Gastrocnemius medialis (tissue), 4 donors: ENCODE data around the gene C16orf95. TPM values are rescaled to one million over a fixed set of nuclear protein-coding genes. Genes with fewer than 3 reads are reported as not detected.
"Not testable (repeated sequence)": the region's sequence is repeated elsewhere in the genome, so short reads cannot be mapped to it uniquely, and the experiment has no call there.

Experiments used
- ATAC-seq, 2 donors: fragments of 150-250 bp; one replicate each; pipeline ENCODE4 v1.9.1; 2016
- DNase-seq, 2 donors: peaks; one replicate each; pipeline ENCODE4 v3.0.0-alpha.2; 2019
- H3K27ac ChIP-seq, 4 donors: fragments of 200-600 bp; sonication (generic); 1 replicate in 1 of 4; 2 replicates in 3 of 4; pipeline ENCODE4 v1.5.1; 2016 to 2018; ENCODE audit warnings: mild to moderate bottlenecking in 2 of 4, moderate library complexity in 1 of 4
- H3K27me3 ChIP-seq, 3 donors: fragments of 200-600 bp; sonication (generic) in 2 of 3; 1 replicate in 1 of 3; 2 replicates in 2 of 3; pipeline versions ENCODE4 v1.5.1 to v1.6.0; 2016 to 2019; ENCODE audit warnings: mild to moderate bottlenecking in 1 of 3, moderate library complexity in 1 of 3
- H3K36me3 ChIP-seq, 2 donors: fragments of 200-600 bp; sonication (generic) in 1 of 2; one replicate each; pipeline ENCODE4 v1.5.1; 2017 to 2018
- H3K4me1 ChIP-seq, 2 donors: fragments of 200-600 bp; sonication (generic) in 1 of 2; one replicate each; pipeline ENCODE4 v1.5.1; 2016 to 2017; ENCODE audit warnings: mild to moderate bottlenecking in 2 of 2
- H3K4me3 ChIP-seq, 4 donors: fragments of 200-600 bp; sonication (generic) in 3 of 4; 1 replicate in 1 of 4; 2 replicates in 3 of 4; pipeline ENCODE4 v1.5.1; 2016 to 2019; ENCODE audit warnings: mild to moderate bottlenecking in 2 of 4
- H3K9me3 ChIP-seq, 3 donors: fragments of 200-600 bp; sonication (generic) in 2 of 3; 1 replicate in 1 of 3; 2 replicates in 2 of 3; pipeline ENCODE4 v1.5.1; 2016 to 2019
- POLR2A ChIP-seq, 2 donors: fragments of 450-650 bp; IDR thresholded peaks; one replicate each; pipeline ENCODE4 v1.6.1; 2017; ENCODE audit warnings: antibody characterized with exemption in 2 of 2, mild to moderate bottlenecking in 2 of 2, moderate library complexity in 2 of 2
- in situ Hi-C, 4 donors: fragments of 200-750 bp; cut with MboI; loops; one replicate each; pipeline versions ENCODE4 v1.15.0 to v1.8.0; 2017; ENCODE audit warnings: low sequenced_read_pairs in 4 of 4
- intact Hi-C: fragments of 100-400 bp; cut with DNase I; formaldehyde crosslinking; loops from one replicate; pipeline ENCODE4 v1.15.1; 2023; ENCODE audit warnings: low total_unique reads
- total RNA-seq, 4 donors: library from RNA; depleted of rRNA; stranded (reverse); fragments of >200 nt; gene quantifications; one replicate each; pipeline versions ENCODE4 v1.1.0 to v1.2.3, GENCODE V29; 2016
- TF ChIP-seq, protein P1 (sequence below), 5 experiments: fragments of 450-650 bp in 3 of 5; fragments of 200-600 bp in 2 of 5; sonication (generic) in 2 of 5; IDR thresholded peaks in 4 of 5; conservative IDR thresholded peaks in 1 of 5; 1 replicate in 4 of 5; 2 replicates in 1 of 5; pipeline ENCODE4 v1.5.1; 2016 to 2019; ENCODE audit warnings: antibody characterized with exemption in 5 of 5, mild to moderate bottlenecking in 3 of 5, moderate library complexity in 3 of 5

C16orf95 gene
- total RNA-seq, 4 donors from 2014 or later, result 0.22 to 3.8 (median 1.3) TPM

DNA sequence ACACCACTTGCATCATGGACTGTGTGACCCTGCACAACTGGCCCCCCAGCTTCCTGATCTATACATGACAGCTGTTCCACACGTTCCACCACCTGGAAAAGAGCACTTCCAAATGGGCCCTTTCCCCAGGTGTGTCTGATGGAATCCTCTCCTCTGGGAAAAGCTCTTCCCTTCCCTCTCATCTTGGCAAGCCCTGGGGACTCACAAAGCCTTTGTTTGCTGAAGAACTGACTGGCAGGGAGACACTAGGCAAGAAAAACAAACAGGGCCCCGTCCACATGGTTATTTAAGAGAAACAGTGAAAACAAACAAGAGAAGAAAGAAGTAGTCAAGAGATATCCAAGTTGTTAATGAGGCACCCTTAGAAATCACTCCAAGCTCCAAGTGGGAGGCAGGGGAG is 52.6 kb downstream of the C16orf95 start:
- in situ Hi-C loops, result no loop called here

DNA sequence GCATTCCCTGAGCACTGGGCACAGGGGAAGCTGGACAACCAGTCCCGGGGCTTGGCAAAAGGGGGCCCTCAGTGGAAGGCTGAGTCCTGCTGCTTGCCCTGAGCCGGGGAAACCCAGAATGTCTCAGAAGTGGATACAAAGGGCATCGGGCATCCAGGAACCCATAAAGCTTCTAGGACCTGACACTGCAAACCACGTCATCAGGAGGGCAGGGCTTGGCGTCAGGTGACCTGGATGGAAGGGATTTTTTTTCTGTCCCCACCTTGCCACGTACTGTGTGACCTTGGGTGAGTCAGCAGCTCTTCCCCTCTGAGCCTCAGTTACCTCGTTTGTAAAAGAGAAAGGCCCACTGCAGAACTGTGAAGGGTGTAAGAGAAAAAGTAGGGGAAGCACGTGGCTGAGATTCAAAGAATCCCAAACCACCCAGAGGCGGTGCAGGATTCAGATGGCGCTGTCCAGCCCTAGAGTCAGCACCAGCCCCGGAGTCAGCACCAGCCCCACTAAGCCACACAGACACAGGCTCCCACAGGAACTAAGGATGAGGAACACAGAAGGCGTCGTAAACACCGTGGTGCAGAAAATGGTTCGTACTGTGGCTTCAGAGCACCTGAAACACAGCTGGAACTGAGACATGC is 53.7 kb downstream of the C16orf95 start:
- no peak for DNase-seq
- ATAC-seq, result no peak
- Histone ChIP-seq H3K4me3 (no peak overlapping the region), H3K27me3 (no peaks in the 10 kb centered on the region), H3K36me3 (no peaks in the 10 kb centered on the region), H3K27ac (no peak overlapping the region), H3K9me3 (no peaks in the 10 kb centered on the region), H3K4me1 (no peaks in the 10 kb centered on the region)
- in situ Hi-C loops, result no loop called here
- intact Hi-C loops, result no loop called here
- no peak for TF ChIP-seq POLR2A (IDR thresholded peaks at IDR 0.05)
- TF ChIP-seq, protein P1, sequence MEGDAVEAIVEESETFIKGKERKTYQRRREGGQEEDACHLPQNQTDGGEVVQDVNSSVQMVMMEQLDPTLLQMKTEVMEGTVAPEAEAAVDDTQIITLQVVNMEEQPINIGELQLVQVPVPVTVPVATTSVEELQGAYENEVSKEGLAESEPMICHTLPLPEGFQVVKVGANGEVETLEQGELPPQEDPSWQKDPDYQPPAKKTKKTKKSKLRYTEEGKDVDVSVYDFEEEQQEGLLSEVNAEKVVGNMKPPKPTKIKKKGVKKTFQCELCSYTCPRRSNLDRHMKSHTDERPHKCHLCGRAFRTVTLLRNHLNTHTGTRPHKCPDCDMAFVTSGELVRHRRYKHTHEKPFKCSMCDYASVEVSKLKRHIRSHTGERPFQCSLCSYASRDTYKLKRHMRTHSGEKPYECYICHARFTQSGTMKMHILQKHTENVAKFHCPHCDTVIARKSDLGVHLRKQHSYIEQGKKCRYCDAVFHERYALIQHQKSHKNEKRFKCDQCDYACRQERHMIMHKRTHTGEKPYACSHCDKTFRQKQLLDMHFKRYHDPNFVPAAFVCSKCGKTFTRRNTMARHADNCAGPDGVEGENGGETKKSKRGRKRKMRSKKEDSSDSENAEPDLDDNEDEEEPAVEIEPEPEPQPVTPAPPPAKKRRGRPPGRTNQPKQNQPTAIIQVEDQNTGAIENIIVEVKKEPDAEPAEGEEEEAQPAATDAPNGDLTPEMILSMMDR (IDR thresholded peaks at IDR 0.05 in 4 of 5, conservative IDR thresholded peaks at IDR 0.05 in 1 of 5), result no peak

More for the DNA sequence above, 52.6 kb downstream of the C16orf95 start:
- no peaks in the 10 kb centered on the region for H3K9me3 ChIP-seq
- H3K27ac ChIP-seq, result no peak overlapping the region
- no peak overlapping the region for H3K4me3 ChIP-seq
- TF ChIP-seq POLR2A (IDR thresholded peaks at IDR 0.05), result no peak
- TF ChIP-seq, protein P1 (IDR thresholded peaks at IDR 0.05 in 4 of 5, conservative IDR thresholded peaks at IDR 0.05 in 1 of 5), result no peak
- DNase-seq (no peak), ATAC-seq (no peak)
- intact Hi-C loops, result no loop called here
- no peaks in the 10 kb centered on the region for H3K27me3 ChIP-seq
- no peaks in the 10 kb centered on the region for H3K4me1 ChIP-seq
- H3K36me3 ChIP-seq, result no peaks in the 10 kb centered on the region

DNA sequence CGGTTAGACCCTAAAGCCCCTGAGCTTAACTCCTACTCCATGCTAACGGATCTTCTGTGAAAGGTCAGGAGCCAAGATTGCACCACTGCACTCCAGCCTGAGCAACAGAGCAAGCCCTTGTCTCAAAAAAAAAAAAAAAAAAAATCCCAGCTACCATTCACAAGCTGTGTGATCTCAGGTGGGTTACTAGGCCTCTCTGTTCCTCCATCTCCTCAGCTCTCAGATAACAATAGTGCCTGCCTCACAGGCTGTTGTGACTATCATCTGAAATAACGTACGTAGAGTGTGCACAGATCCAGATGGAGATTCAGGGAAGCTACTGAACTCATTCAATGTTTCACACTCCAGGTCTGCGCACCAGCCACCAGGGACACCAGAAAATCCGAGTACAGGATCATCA is 57.8 kb downstream of the C16orf95 start:
- intact Hi-C loops (no loop called here), in situ Hi-C loops (no loop called here)
- ATAC-seq, result no peak
- DNase-seq, result no peak
- Histone ChIP-seq H3K9me3 (no peaks in the 10 kb centered on the region), H3K4me1 (no peaks in the 10 kb centered on the region), H3K27ac (no peak overlapping the region), H3K27me3 (no peaks in the 10 kb centered on the region), H3K36me3 (no peaks in the 10 kb centered on the region), H3K4me3 (no peak overlapping the region)
- TF ChIP-seq, protein P1 (IDR thresholded peaks at IDR 0.05 in 4 of 5, conservative IDR thresholded peaks at IDR 0.05 in 1 of 5), result no peak
- TF ChIP-seq POLR2A (IDR thresholded peaks at IDR 0.05), result no peak

DNA sequence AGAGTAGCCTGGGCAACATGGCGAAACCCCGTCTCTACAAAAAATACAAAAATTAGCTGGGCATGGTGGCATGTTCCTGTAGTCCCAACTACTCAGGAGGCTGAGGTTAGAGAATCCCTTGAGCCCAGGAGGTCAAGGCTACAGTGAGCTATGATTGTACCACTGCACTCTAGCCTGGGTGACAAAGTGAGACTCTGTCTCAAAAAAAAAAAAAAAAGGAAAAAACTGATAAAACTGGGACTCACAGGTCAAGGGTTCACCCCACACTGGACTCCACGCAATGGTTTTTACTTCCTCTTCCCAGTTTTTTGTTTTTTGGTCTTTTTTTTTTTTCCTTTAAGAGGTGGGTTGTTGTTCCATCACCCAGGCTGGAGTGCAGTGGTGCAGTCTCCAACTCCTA is 58.5 kb downstream of the C16orf95 start:
- H3K4me3 ChIP-seq, H3K36me3 ChIP-seq, H3K4me1 ChIP-seq, DNase-seq, intact Hi-C loops, H3K27ac ChIP-seq, in situ Hi-C loops, ATAC-seq, H3K9me3 ChIP-seq, H3K27me3 ChIP-seq: not testable (repeated sequence)

DNA sequence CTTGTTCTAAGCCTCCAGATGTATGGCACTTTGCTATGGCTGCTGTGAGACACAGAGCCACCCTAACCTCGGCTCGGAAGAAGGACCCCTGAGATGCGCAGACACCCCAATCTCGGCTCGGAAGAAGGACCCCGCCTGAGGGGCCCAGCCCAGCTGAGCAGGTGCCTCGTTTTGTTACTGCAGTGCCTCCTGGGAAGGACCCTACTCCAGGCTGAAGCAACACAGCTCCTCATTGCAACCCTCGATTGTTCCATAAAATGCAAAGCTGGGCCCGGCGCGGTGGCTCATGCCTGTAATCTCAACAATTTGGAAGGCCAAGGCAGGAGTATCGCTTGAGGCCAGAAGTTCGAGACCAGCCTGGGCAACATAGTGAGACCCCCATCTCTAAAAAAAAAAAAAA is 61.3 kb downstream of the C16orf95 start:
- H3K9me3 ChIP-seq, result no peaks in the 10 kb centered on the region
- H3K4me3 ChIP-seq, result no peak overlapping the region
- in situ Hi-C loops (no loop called here), intact Hi-C loops (no loop called here)
- H3K4me1 ChIP-seq, result no peaks in the 10 kb centered on the region
- no peak overlapping the region for H3K27ac ChIP-seq
- TF ChIP-seq, protein P1 (IDR thresholded peaks at IDR 0.05 in 4 of 5, conservative IDR thresholded peaks at IDR 0.05 in 1 of 5), result no peak
- no peak for TF ChIP-seq POLR2A (IDR thresholded peaks at IDR 0.05)
- no peaks in the 10 kb centered on the region for H3K36me3 ChIP-seq
- no peak for ATAC-seq
- no peaks in the 10 kb centered on the region for H3K27me3 ChIP-seq
- DNase-seq, result no peak
